AG10803 (cell line): ENCODE results near the gene IL3.

ENCODE experiments used
- DNase-seq: peaks from one replicate; pipeline ENCODE4 v3.0.0; 2010; ENCODE audit warnings: low read depth
- H3K4me3 ChIP-seq: 2 replicates; pipeline ENCODE4 v1.5.1; 2011; ENCODE audit warnings: mild to moderate bottlenecking, low read length, control low read depth
- CTCF ChIP-seq: conservative IDR thresholded peaks from 2 replicates; pipeline ENCODE4 v1.5.1; 2011; ENCODE audit warnings: mild to moderate bottlenecking, low read length, control low read depth, inconsistent platforms

The IL3 gene

GRCh38 chr5:132087176-132087575 is 26.7 kb downstream of the IL3 start:
- no peak for DNase-seq
- no peak for TF ChIP-seq CTCF

GRCh38 chr5:132087661-132088060 is 27.2 kb downstream of the IL3 start:
- DNase-seq, result no peak
- TF ChIP-seq CTCF, result no peak
- H3K4me3 ChIP-seq, result no peak overlapping the region

More at GRCh38 chr5:132087176-132087575, 26.7 kb downstream of the IL3 start:
- H3K4me3 ChIP-seq, result no peak overlapping the region

- no peak for TF ChIP-seq CTCF
- no peak overlapping the region for H3K4me3 ChIP-seq
- no peak for DNase-seq
These were observed 28.9 kb downstream of the IL3 start for GRCh38 chr5:132089363-132089762.

- DNase-seq, result peak; percentile 95
- no peak overlapping the region for H3K4me3 ChIP-seq
- no peak for TF ChIP-seq CTCF
These were observed 29.7 kb downstream of the IL3 start for GRCh38 chr5:132090107-132090506.

GRCh38 chr5:132093271-132093670 is 32.8 kb downstream of the IL3 start:
- no peak for TF ChIP-seq CTCF
- DNase-seq, result no peak

GRCh38 chr5:132094393-132095076 is 34.1 kb downstream of the IL3 start:
- H3K4me3 ChIP-seq, result no peak overlapping the region
- peak; percentile 98 for DNase-seq
- no peak for TF ChIP-seq CTCF

More at GRCh38 chr5:132093271-132093670, 32.8 kb downstream of the IL3 start:
- no peak overlapping the region for H3K4me3 ChIP-seq

GRCh38 chr5:132095077-132095410 is 34.6 kb downstream of the IL3 start:
- no peak overlapping the region for H3K4me3 ChIP-seq
- no peak for TF ChIP-seq CTCF
- no peak for DNase-seq
